NCI-H345 (cell line): ENCODE results near the gene PHLPP1.
"Not testable (repeated sequence)": the region's sequence is repeated elsewhere in the genome, so short reads cannot be mapped to it uniquely, and the experiment has no call there.

Source experiments
- DNase-seq: peaks from one replicate; lab custom pipeline; 2025; lab: John Stamatoyannopoulos, UW

PHLPP1 gene

GRCh38 chr18:62773691-62774090 lies 58.4 kb downstream of the PHLPP1 start:
- DNase-seq, result no peak

GRCh38 chr18:62776024-62776570 lies 60.8 kb downstream of the PHLPP1 start:
- no peak for DNase-seq

- DNase-seq, result no peak
Observed at GRCh38 chr18:62777814-62778213, 62.5 kb downstream of the PHLPP1 start.

- no peak for DNase-seq
Observed at GRCh38 chr18:62778976-62779869, 63.9 kb downstream of the PHLPP1 start.

GRCh38 chr18:62781262-62781661 lies 65.9 kb downstream of the PHLPP1 start:
- no peak for DNase-seq

GRCh38 chr18:62781893-62782292 lies 66.6 kb downstream of the PHLPP1 start:
- peak; percentile 58 for DNase-seq

GRCh38 chr18:62784338-62784965 lies 69.1 kb downstream of the PHLPP1 start:
- no peak for DNase-seq

GRCh38 chr18:62784966-62785413 lies 69.6 kb downstream of the PHLPP1 start:
- DNase-seq, result no peak

- DNase-seq, result no peak
Observed at GRCh38 chr18:62786689-62787088, 71.3 kb downstream of the PHLPP1 start.

GRCh38 chr18:62788111-62788510 lies 72.8 kb downstream of the PHLPP1 start:
- DNase-seq, result no peak

GRCh38 chr18:62788876-62789275 lies 73.5 kb downstream of the PHLPP1 start:
- DNase-seq, result peak; percentile 27

- DNase-seq, result no peak
Observed at GRCh38 chr18:62790871-62791772, 75.8 kb downstream of the PHLPP1 start.

GRCh38 chr18:62792016-62792415 lies 76.7 kb downstream of the PHLPP1 start:
- DNase-seq, result no peak

GRCh38 chr18:62795813-62796212 lies 80.5 kb downstream of the PHLPP1 start:
- DNase-seq, result no peak

- DNase-seq, result no peak
Observed at GRCh38 chr18:62796216-62796621, 80.9 kb downstream of the PHLPP1 start.

- DNase-seq, result no peak
Observed at GRCh38 chr18:62797329-62797728, 82.0 kb downstream of the PHLPP1 start.

- no peak for DNase-seq
Observed at GRCh38 chr18:62799977-62800376, 84.6 kb downstream of the PHLPP1 start.

GRCh38 chr18:62802523-62802922 lies 87.2 kb downstream of the PHLPP1 start:
- no peak for DNase-seq

- DNase-seq, result no peak
Observed at GRCh38 chr18:62807396-62807795, 92.1 kb downstream of the PHLPP1 start.

GRCh38 chr18:62808123-62808522 lies 92.8 kb downstream of the PHLPP1 start:
- no peak for DNase-seq

- not testable (repeated sequence) for DNase-seq
Observed at GRCh38 chr18:62809445-62809844, 94.1 kb downstream of the PHLPP1 start.

GRCh38 chr18:62809900-62810299 lies 94.6 kb downstream of the PHLPP1 start:
- DNase-seq, result no peak
